ENCODE measurements around the gene TMEM86A.
A peak's percentile ranks its signal among the peaks of the same experiment; 100 is the strongest.

Gene TMEM86A

DNA sequence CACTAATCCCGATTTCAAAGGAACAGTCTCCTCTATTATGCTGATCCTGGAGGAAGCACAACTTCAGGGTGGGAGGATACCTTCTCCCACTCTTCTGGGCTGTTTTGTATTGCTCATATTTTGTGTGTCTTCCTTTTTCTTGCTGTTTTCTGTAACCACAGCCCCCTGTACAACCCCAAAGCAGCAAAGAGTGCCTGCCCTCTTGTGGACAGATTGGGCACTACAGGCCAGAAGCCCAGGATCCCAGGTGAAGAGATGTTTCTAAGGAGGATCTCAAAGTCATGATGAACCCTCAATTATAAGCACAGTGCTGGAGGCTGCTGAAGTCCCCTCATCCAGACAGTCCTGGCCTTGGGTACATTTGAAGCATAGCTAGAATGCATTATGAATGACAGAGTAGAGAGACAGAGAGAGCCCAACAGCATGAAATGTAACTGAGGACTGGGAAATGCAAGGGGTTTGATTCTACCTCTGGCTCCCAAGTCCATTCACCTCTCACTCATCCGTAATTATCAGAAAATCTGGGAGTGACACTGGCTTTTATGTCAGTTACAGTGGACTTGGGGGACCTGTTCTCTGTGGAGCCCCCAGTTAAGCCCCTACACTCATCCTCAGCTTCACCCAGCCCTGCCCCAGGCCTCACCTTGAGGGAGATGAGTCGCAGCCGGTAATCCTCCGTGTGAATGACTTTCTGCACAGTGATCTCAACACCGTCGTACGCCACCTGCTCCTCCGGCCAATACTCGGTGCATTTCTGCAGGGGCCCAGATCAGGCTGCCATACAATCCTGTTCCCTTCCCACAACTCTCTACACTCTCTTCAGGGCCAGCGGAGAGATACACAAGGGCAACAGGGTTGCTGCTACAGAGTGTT, 33.6 kb downstream of the TMEM86A start:
- TF ChIP-seq, protein P1, sequence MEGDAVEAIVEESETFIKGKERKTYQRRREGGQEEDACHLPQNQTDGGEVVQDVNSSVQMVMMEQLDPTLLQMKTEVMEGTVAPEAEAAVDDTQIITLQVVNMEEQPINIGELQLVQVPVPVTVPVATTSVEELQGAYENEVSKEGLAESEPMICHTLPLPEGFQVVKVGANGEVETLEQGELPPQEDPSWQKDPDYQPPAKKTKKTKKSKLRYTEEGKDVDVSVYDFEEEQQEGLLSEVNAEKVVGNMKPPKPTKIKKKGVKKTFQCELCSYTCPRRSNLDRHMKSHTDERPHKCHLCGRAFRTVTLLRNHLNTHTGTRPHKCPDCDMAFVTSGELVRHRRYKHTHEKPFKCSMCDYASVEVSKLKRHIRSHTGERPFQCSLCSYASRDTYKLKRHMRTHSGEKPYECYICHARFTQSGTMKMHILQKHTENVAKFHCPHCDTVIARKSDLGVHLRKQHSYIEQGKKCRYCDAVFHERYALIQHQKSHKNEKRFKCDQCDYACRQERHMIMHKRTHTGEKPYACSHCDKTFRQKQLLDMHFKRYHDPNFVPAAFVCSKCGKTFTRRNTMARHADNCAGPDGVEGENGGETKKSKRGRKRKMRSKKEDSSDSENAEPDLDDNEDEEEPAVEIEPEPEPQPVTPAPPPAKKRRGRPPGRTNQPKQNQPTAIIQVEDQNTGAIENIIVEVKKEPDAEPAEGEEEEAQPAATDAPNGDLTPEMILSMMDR (IDR thresholded peaks at IDR 0.05; ENCODE audit: insufficient read depth, low read depth, low read length, missing control alignments), result peak; percentile 98
- DNase-seq (ENCODE audit: low read depth), result peak; percentile 62

DNA sequence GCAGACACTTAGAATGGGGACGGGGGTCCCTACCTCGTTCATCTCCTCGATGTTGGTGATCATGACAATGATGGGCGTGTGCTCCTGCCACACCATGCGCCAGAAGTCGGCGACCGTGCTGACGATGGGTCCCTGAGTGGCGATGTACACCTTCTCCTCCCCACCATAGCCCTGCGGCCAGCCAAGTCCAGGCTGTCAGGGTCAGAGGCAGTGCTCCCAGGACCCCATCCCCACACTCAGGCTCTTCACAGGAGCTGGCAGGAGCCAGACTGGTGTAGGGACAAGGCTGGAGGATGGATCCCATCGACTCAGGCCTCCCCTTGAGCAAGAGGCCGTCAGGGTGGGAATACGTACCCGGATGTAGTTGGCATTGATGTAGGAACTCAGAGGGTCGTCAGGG, 34.6 kb downstream of the TMEM86A start:
- H3K4me3 ChIP-seq (ENCODE audit: low read depth, low read length), result no peak overlapping the region
- TF ChIP-seq, protein P1 (IDR thresholded peaks at IDR 0.05; ENCODE audit: insufficient read depth, low read depth, low read length, missing control alignments), result no peak
- no peak for DNase-seq (ENCODE audit: low read depth)

More for the DNA sequence above, 33.6 kb downstream of the TMEM86A start:
- no peak overlapping the region for H3K4me3 ChIP-seq (ENCODE audit: low read depth, low read length)

DNA sequence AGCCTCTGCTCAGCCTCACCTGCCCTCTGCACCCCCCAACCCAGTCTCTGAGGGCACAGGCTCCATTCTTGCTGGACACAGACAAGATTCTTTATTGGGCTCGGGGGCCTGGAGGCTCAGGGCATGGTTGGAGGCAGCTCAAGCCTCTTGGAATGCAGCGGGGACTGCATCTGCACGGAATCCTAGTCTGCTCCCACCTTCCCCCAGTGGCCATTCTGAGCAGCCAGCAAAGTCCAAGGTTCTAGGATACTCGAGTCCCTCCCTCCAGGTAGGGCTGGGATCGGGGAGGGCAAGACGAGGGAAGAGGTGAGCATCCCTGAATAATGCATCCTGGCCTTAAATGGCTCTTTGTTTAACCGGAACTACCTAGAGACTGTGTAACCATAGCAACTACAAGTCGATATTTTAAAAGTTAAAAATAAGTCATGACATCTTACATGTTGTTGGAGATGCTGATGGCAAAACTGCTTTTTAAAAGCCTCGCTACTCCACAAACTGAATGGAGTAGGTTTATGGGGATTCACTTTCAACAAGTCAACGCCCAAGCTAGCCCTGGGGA, 38.1 kb downstream of the TMEM86A start:
- H3K4me3 ChIP-seq (ENCODE audit: low read depth, low read length), result no peak overlapping the region
- no peak for DNase-seq (ENCODE audit: low read depth)
- TF ChIP-seq, protein P1 (IDR thresholded peaks at IDR 0.05; ENCODE audit: insufficient read depth, low read depth, low read length, missing control alignments), result no peak

DNA sequence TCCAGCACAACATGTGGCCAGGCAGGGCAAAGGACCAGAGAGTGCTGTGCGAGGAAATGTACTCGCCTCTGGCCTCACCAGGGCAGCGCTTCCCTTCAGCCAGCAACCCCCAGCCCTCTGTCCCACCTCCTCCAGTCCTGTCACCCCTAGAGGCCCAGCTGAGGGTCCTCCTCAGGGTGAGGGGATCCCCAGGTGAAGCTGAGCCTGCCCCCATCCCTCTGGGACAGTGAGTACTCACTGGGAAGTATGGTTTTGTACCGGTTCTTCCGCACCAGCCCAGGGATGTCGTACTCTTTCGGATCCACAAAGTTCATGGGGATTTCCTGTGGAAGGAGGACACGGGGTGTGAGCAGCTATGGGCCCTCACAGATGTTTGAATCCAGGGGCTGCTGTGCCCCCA, 39.1 kb downstream of the TMEM86A start:
- TF ChIP-seq, protein P1 (IDR thresholded peaks at IDR 0.05; ENCODE audit: insufficient read depth, low read depth, low read length, missing control alignments), result no peak
- DNase-seq (ENCODE audit: low read depth), result no peak
- no peak overlapping the region for H3K4me3 ChIP-seq (ENCODE audit: low read depth, low read length)

DNA sequence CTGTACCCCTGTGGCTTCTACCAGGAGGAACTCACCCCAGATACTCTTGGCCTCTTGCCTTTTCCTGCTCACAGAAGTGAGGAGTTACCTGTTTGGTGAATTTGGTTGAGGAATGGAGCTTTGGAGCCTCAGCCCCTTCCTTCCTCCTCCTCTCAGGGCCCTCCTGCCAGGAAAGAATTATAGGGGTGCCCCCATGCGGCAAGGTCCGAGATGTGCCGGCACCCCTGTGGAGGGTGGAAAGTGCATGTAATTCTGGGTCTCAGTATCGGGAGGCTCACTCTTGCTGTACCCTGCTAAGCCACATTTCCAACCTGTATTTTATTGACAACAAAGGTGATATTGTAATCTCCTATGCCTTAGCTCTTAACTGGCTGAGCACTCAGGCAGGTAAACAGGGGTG, 41.1 kb downstream of the TMEM86A start:
- no peak for DNase-seq (ENCODE audit: low read depth)
- no peak overlapping the region for H3K4me3 ChIP-seq (ENCODE audit: low read depth, low read length)
- TF ChIP-seq, protein P1 (IDR thresholded peaks at IDR 0.05; ENCODE audit: insufficient read depth, low read depth, low read length, missing control alignments), result no peak

DNA sequence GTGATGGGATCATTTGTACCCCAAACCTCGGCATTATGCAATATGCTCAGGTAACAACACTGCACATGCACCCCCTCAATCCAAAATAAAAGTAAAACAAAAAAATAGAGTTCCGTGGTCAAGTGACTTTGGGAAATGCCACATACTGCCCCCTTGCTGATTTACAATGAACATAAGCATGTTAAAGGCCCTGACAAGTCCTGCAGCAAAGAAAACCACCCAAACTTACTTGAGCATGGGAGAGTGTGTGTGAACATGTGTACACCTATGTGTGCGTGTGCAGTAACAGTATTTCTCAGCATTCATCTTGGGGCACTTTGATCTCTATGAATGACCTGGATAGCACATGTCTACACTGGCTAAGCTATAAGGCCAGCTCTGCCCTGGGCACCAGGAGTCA, 43.2 kb downstream of the TMEM86A start:
- no peak overlapping the region for H3K4me3 ChIP-seq (ENCODE audit: low read depth, low read length)
- TF ChIP-seq, protein P1 (IDR thresholded peaks at IDR 0.05; ENCODE audit: insufficient read depth, low read depth, low read length, missing control alignments), result no peak
- DNase-seq (ENCODE audit: low read depth), result no peak

Data from GM12865 (cell line).